Neuron (in vitro differentiated cells): Measurements from ENCODE around the gene CD163L1.

Source experiments
- H2AFZ ChIP-seq: one replicate; pipeline ENCODE4 v1.6.1; 2013; ENCODE audit warnings: low read depth, mild to moderate bottlenecking, inconsistent platforms, low read length, moderate library complexity
- H3K27me3 ChIP-seq: one replicate; pipeline ENCODE4 v1.6.1; 2013; ENCODE audit warnings: low read length; ENCODE audit not compliant: insufficient read depth
- H3K36me3 ChIP-seq: one replicate; pipeline ENCODE4 v1.6.1; 2013; ENCODE audit warnings: low read length; ENCODE audit not compliant: insufficient read depth
- H3K4me1 ChIP-seq: one replicate; pipeline ENCODE4 v1.6.1; 2013; ENCODE audit warnings: low read length; ENCODE audit not compliant: insufficient read depth
- H3K4me3 ChIP-seq: 2 replicates; pipeline ENCODE4 v1.5.1; 2013; ENCODE audit warnings: mild to moderate bottlenecking, low read length, moderate library complexity
- H3K9me3 ChIP-seq: one replicate; pipeline ENCODE4 v1.6.1; 2013; ENCODE audit warnings: low read length

CD163L1 gene

DNA sequence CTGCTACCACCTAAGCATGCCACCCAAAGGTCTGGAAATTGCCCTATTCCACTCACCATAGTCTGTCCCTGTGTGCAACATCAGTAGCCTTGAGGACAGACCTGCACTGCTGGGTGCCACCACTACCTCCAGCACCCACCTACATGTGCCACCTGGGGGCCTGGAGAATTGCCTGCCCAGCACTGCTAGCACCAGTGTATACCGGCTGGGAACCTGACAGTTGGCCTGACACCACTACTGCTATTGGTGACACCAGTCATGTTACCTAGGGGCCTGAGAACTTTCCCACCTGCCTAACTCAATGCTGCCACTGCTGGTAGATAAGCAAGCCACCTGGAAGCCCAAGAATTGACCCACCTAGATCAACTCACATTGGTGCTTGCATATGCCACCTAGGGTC is 60.8 kb downstream of the CD163L1 start:
- Histone ChIP-seq H3K4me3 (no peak overlapping the region), H3K36me3 (no peaks in the 10 kb centered on the region), H3K4me1 (no peaks in the 10 kb centered on the region), H3K9me3 (no peaks in the 10 kb centered on the region), H3K27me3 (peaks cover 3% of the 10 kb centered on the region), H2AFZ (no peak overlapping the region)

GRCh38 chr12:7376196-7376595 is 67.8 kb downstream of the CD163L1 start:
- no peaks in the 10 kb centered on the region for H3K36me3 ChIP-seq
- H3K4me3 ChIP-seq = no peak overlapping the region
- no peaks in the 10 kb centered on the region for H3K9me3 ChIP-seq
- no peak overlapping the region for H2AFZ ChIP-seq
- no peaks in the 10 kb centered on the region for H3K4me1 ChIP-seq
- H3K27me3 ChIP-seq = peaks cover 3% of the 10 kb centered on the region

- no peaks in the 10 kb centered on the region for H3K4me1 ChIP-seq
- no peaks in the 10 kb centered on the region for H3K9me3 ChIP-seq
- H3K4me3 ChIP-seq = no peak overlapping the region
- no peak overlapping the region for H2AFZ ChIP-seq
- H3K36me3 ChIP-seq = no peaks in the 10 kb centered on the region
- peaks cover 3% of the 10 kb centered on the region for H3K27me3 ChIP-seq
Observed at GRCh38 chr12:7375145-7375543, 68.8 kb downstream of the CD163L1 start.

DNA sequence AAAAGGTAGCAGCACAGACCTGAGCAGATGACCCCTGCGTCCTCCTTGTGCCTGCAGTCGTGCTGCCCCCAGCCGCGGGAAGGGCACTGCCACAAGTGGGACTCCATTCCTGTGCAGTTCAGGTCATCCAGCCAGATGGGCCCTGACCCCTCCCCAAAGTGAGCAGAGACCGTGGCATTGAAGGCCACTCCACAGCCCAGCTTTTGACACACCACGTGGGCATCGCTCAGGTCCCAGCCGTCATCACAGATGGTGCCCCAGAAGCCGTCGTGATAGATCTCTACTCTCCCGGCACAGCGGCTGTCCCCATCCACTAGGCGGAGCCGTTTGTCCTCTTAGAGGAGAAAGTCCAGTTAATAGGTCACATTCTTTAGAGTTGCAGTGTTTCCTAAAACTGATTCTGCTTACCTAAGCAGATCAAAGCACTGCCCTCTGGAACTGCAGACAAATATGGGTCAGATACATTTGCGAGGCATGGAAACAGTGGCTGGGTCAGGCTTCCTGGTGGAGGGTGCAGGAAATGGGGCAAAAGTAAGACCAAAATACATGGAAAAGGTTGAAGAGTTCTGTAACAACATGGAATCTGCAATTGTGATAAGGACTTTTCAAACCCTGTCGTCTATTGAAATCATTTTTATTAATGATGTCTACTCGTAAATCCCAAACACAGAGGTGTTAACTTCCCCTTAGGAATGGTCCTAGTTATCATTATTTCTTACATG is 69.4 kb downstream of the CD163L1 start:
- Histone ChIP-seq H3K36me3 (no peaks in the 10 kb centered on the region), H2AFZ (no peak overlapping the region), H3K9me3 (no peaks in the 10 kb centered on the region), H3K4me1 (no peaks in the 10 kb centered on the region), H3K27me3 (peaks cover 3% of the 10 kb centered on the region), H3K4me3 (no peak overlapping the region)

DNA sequence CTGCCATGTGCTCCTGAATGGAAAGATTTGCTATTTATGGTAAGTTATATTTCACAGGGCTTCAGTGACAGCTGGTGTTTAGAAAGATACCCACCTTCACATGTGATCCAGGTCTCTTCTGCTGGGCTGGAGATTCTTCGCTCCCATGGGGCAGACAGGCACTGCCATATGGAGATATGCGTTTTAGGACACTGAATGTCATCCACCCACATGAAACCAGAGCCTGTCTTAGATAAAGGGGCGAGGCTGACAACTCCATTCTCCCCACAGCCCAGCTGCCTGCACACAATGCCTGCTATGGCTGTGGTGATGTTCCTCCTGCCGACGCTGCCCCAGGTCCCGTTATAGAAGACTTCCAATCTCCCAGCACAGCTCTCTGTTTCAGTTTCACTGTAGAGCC is 70.7 kb downstream of the CD163L1 start:
- no peaks in the 10 kb centered on the region for H3K4me1 ChIP-seq
- H3K36me3 ChIP-seq = no peaks in the 10 kb centered on the region
- H3K9me3 ChIP-seq = no peaks in the 10 kb centered on the region
- H3K4me3 ChIP-seq = no peak overlapping the region
- H3K27me3 ChIP-seq = no peaks in the 10 kb centered on the region
- H2AFZ ChIP-seq = no peak overlapping the region

GRCh38 chr12:7369274-7369729 is 74.7 kb downstream of the CD163L1 start:
- no peaks in the 10 kb centered on the region for H3K9me3 ChIP-seq
- H2AFZ ChIP-seq = no peak overlapping the region
- H3K27me3 ChIP-seq = no peaks in the 10 kb centered on the region
- H3K4me3 ChIP-seq = no peak overlapping the region
- H3K36me3 ChIP-seq = no peaks in the 10 kb centered on the region
- H3K4me1 ChIP-seq = no peaks in the 10 kb centered on the region

DNA sequence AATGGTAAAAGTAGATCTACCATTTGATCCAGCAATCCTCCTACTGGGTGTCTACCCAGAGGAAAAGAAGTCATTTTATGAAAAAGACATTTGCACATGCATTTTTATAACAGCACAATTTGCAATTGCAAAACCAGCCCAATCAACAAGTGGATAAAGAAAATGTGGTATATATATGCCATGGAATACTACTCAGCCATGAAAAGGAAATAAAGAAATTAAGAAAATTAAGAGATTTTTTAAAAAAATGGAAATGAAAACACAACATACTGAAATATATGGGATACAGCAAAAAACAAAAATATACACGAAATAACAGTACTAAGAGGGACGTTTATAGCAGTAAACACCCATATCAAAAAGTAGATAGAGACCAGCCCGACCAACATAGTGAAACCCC is 81.2 kb downstream of the CD163L1 start:
- H3K4me3 ChIP-seq = no peak overlapping the region
- H3K36me3 ChIP-seq = no peaks in the 10 kb centered on the region
- no peaks in the 10 kb centered on the region for H3K27me3 ChIP-seq
- H3K4me1 ChIP-seq = no peaks in the 10 kb centered on the region
- no peak overlapping the region for H2AFZ ChIP-seq
- H3K9me3 ChIP-seq = no peaks in the 10 kb centered on the region

- H3K36me3 ChIP-seq = no peaks in the 10 kb centered on the region
- H3K4me3 ChIP-seq = no peak overlapping the region
- no peaks in the 10 kb centered on the region for H3K9me3 ChIP-seq
- H2AFZ ChIP-seq = no peak overlapping the region
- no peaks in the 10 kb centered on the region for H3K4me1 ChIP-seq
- no peaks in the 10 kb centered on the region for H3K27me3 ChIP-seq
Observed at GRCh38 chr12:7361265-7361664, 82.7 kb downstream of the CD163L1 start.

- H3K4me1 ChIP-seq = no peaks in the 10 kb centered on the region
- no peaks in the 10 kb centered on the region for H3K36me3 ChIP-seq
- H3K9me3 ChIP-seq = no peaks in the 10 kb centered on the region
- H3K27me3 ChIP-seq = no peaks in the 10 kb centered on the region
- no peak overlapping the region for H2AFZ ChIP-seq
- H3K4me3 ChIP-seq = no peak overlapping the region
Observed at GRCh38 chr12:7354529-7354928, 89.4 kb downstream of the CD163L1 start.

- Histone ChIP-seq H3K27me3 (no peaks in the 10 kb centered on the region), H3K4me1 (no peaks in the 10 kb centered on the region), H3K36me3 (no peaks in the 10 kb centered on the region), H3K4me3 (no peak overlapping the region), H2AFZ (no peak overlapping the region), H3K9me3 (no peaks in the 10 kb centered on the region)
Observed at GRCh38 chr12:7352661-7353060, 91.3 kb downstream of the CD163L1 start.

DNA sequence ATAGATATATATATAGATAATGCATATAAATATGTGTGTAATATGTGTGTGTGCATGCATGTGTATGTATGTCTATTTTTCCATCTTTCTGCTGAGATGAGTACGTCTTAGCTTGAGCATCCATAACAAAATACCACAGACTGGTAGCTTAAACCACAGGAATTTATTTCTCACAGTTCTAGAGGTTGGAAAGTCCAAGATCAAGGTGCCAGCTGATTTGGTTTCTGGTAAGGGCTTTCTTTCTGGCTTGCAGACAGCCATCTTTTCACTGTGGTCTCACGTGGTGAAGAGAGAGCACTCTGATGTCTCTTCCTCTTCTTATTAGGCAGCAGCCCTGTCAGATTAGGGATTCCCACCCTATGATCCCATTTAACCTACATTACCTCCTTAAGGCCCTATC is 92.8 kb downstream of the CD163L1 start:
- H3K27me3 ChIP-seq = no peaks in the 10 kb centered on the region
- no peaks in the 10 kb centered on the region for H3K9me3 ChIP-seq
- no peaks in the 10 kb centered on the region for H3K36me3 ChIP-seq
- no peaks in the 10 kb centered on the region for H3K4me1 ChIP-seq
- no peak overlapping the region for H3K4me3 ChIP-seq
- no peak overlapping the region for H2AFZ ChIP-seq

GRCh38 chr12:7349418-7349817 is 94.5 kb downstream of the CD163L1 start:
- Histone ChIP-seq H3K4me3 (no peak overlapping the region), H3K9me3 (no peaks in the 10 kb centered on the region)

DNA sequence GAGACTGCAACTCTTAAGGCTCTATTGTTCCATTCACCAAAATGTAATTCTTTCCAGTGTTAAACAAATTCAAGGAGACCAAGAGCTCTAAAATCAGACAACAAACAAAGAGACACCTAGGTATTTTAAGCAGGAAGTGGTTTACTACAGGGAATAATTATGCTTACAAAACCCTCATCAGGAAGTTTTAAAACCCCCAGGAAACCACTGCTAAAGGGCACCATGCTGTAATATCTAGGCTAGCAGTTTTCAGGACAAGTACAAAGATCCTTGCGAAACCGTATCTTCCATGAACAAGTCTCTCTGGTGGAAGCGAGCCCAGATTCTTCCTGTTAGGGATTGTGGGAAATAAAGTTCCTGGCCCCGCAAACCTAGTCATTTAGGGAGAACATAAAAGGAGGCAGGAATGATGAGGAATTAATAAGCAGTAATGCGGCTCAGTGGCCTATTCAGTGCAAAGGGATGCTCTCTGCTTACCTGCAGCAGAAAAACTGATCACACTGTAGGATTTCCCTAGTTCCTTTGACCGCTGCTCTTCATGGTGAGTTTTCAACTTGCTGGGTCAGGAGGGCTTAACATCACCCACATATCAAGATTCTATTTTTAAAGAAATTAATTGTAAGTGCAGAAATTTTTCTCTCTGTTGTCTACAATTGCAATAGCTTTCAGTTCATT is 97.3 kb downstream of the CD163L1 start:
- H3K9me3 ChIP-seq = no peaks in the 10 kb centered on the region
- H3K27me3 ChIP-seq = no peaks in the 10 kb centered on the region
- H2AFZ ChIP-seq = no peak overlapping the region
- no peaks in the 10 kb centered on the region for H3K4me1 ChIP-seq
- H3K36me3 ChIP-seq = no peaks in the 10 kb centered on the region
- no peak overlapping the region for H3K4me3 ChIP-seq

More at GRCh38 chr12:7349418-7349817, 94.5 kb downstream of the CD163L1 start:
- Histone ChIP-seq H3K36me3 (no peaks in the 10 kb centered on the region), H3K27me3 (no peaks in the 10 kb centered on the region), H2AFZ (no peak overlapping the region), H3K4me1 (no peaks in the 10 kb centered on the region)
